Vagina (tissue), 2 donors: Measurements from ENCODE around the gene ZSWIM6. TPM values are rescaled to one million over a fixed set of nuclear protein-coding genes. Genes with fewer than 3 reads are reported as not detected.

ENCODE experiments used
- DNase-seq, 2 donors: peaks; one replicate each; pipeline ENCODE4 v3.0.0-alpha.2; 2017; ENCODE audit errors: extremely low spot score in 2 of 2
- H3K27ac ChIP-seq: fragments of 200-600 bp; sonication (generic); one replicate; pipeline ENCODE4 v1.5.1; 2019
- H3K27me3 ChIP-seq: fragments of 200-600 bp; sonication (generic); one replicate; pipeline ENCODE4 v1.5.1; 2019
- H3K36me3 ChIP-seq, 2 donors: fragments of 200-600 bp; sonication (generic); one replicate each; pipeline ENCODE4 v1.5.1; 2017 to 2019
- H3K4me1 ChIP-seq: fragments of 200-600 bp; sonication (generic); one replicate; pipeline ENCODE4 v1.5.1; 2019
- H3K4me3 ChIP-seq, 2 donors: fragments of 200-600 bp; sonication (generic); 1 replicate in 1 of 2; 2 replicates in 1 of 2; pipeline ENCODE4 v1.5.1; 2016 to 2019
- H3K9me3 ChIP-seq: fragments of 200-600 bp; sonication (generic); one replicate; pipeline ENCODE4 v1.5.1; 2019
- CTCF ChIP-seq, 3 experiments: fragments of 450-650 bp in 2 of 3; fragments of 200-600 bp in 1 of 3; sonication (generic) in 1 of 3; IDR thresholded peaks; one replicate each; pipeline ENCODE4 v1.5.1; 2017 to 2019; ENCODE audit warnings: antibody characterized with exemption in 3 of 3, mild to moderate bottlenecking in 2 of 3, moderate library complexity in 2 of 3
- POLR2A ChIP-seq, 2 donors: fragments of 450-650 bp; IDR thresholded peaks; one replicate each; pipeline ENCODE4 v1.6.1; 2017; ENCODE audit warnings: antibody characterized with exemption in 2 of 2, mild to moderate bottlenecking in 2 of 2, moderate library complexity in 2 of 2
- POLR2AphosphoS5 ChIP-seq, 2 donors: sonication (generic); formaldehyde crosslinking; IDR thresholded peaks; one replicate each; pipeline ENCODE4 v1.9.0; 2017; ENCODE audit warnings: antibody characterized with exemption in 2 of 2, mild to moderate bottlenecking in 2 of 2, low read depth in 1 of 2; ENCODE audit not compliant: insufficient read depth in 1 of 2
- intact Hi-C: fragments of 100-400 bp; cut with DNase I; formaldehyde crosslinking; loops from one replicate; pipeline ENCODE4 v1.15.1; 2023
- total RNA-seq: library from RNA; depleted of rRNA; stranded (reverse); fragments of >200 nt; gene quantifications from one replicate; pipeline ENCODE4 v1.2.3, GENCODE V29; 2016

Gene ZSWIM6
- total RNA-seq, 1 donor from 2014 or later = 16.7 TPM

GRCh38 chr5:61589946-61590345, 257.9 kb downstream of the ZSWIM6 start:
- TF ChIP-seq POLR2A (IDR thresholded peaks at IDR 0.05) = no peak
- TF ChIP-seq CTCF (IDR thresholded peaks at IDR 0.05) = no peak
- TF ChIP-seq POLR2AphosphoS5 (IDR thresholded peaks at IDR 0.05; ENCODE audit: insufficient read depth in 1 of 2, low read depth in 1 of 2) = no peak
- no peaks in the 10 kb centered on the region for H3K4me1 ChIP-seq
- intact Hi-C loops = no loop called here
- no peaks in the 10 kb centered on the region for H3K36me3 ChIP-seq
- H3K4me3 ChIP-seq = no peak overlapping the region
- H3K27ac ChIP-seq = no peak overlapping the region
- no peaks in the 10 kb centered on the region for H3K9me3 ChIP-seq
- no peaks in the 10 kb centered on the region for H3K27me3 ChIP-seq
- DNase-seq = no peak

GRCh38 chr5:61590473-61590872, 258.4 kb downstream of the ZSWIM6 start:
- no peak for DNase-seq
- Histone ChIP-seq H3K27ac (no peak overlapping the region), H3K4me3 (no peak overlapping the region), H3K36me3 (no peaks in the 10 kb centered on the region), H3K4me1 (no peaks in the 10 kb centered on the region), H3K27me3 (no peaks in the 10 kb centered on the region), H3K9me3 (no peaks in the 10 kb centered on the region)
- no peak for TF ChIP-seq POLR2A (IDR thresholded peaks at IDR 0.05)
- no peak for TF ChIP-seq POLR2AphosphoS5 (IDR thresholded peaks at IDR 0.05; ENCODE audit: insufficient read depth in 1 of 2, low read depth in 1 of 2)
- no peak for TF ChIP-seq CTCF (IDR thresholded peaks at IDR 0.05)
- intact Hi-C loops = no loop called here

- no peak for DNase-seq
- intact Hi-C loops = no loop called here
Measured at GRCh38 chr5:61591859-61592258, 259.8 kb downstream of the ZSWIM6 start.

GRCh38 chr5:61595426-61595825, 263.4 kb downstream of the ZSWIM6 start:
- H3K9me3 ChIP-seq = no peaks in the 10 kb centered on the region
- no peaks in the 10 kb centered on the region for H3K4me1 ChIP-seq
- no peaks in the 10 kb centered on the region for H3K36me3 ChIP-seq
- H3K27me3 ChIP-seq = no peaks in the 10 kb centered on the region
- intact Hi-C loops = no loop called here
- no peak overlapping the region for H3K27ac ChIP-seq
- TF ChIP-seq POLR2A (IDR thresholded peaks at IDR 0.05) (no peak), POLR2AphosphoS5 (IDR thresholded peaks at IDR 0.05; ENCODE audit: insufficient read depth in 1 of 2, low read depth in 1 of 2) (no peak), CTCF (IDR thresholded peaks at IDR 0.05) (no peak)
- H3K4me3 ChIP-seq = no peak overlapping the region
- no peak for DNase-seq

More at GRCh38 chr5:61591859-61592258, 259.8 kb downstream of the ZSWIM6 start:
- H3K27me3 ChIP-seq = no peaks in the 10 kb centered on the region
- no peak overlapping the region for H3K4me3 ChIP-seq
- no peak overlapping the region for H3K27ac ChIP-seq
- no peaks in the 10 kb centered on the region for H3K9me3 ChIP-seq
- no peak for TF ChIP-seq POLR2AphosphoS5 (IDR thresholded peaks at IDR 0.05; ENCODE audit: insufficient read depth in 1 of 2, low read depth in 1 of 2)
- TF ChIP-seq POLR2A (IDR thresholded peaks at IDR 0.05) = no peak
- no peak for TF ChIP-seq CTCF (IDR thresholded peaks at IDR 0.05)
- no peaks in the 10 kb centered on the region for H3K36me3 ChIP-seq
- H3K4me1 ChIP-seq = no peaks in the 10 kb centered on the region

Other genes with a start within 250 kb of the ZSWIM6 start
- gene SMIM15, start 169.8 kb upstream of the ZSWIM6 start, total RNA-seq = 33.1 TPM